Lower lobe of right lung (tissue), 2 donors: ENCODE data around the gene DOCK3. TPM values are rescaled to one million over a fixed set of nuclear protein-coding genes. Genes with fewer than 3 reads are reported as not detected.
A peak's percentile ranks its signal among the peaks of the same experiment; 100 is the strongest.
"Not testable (repeated sequence)": the region's sequence is repeated elsewhere in the genome, so short reads cannot be mapped to it uniquely, and the experiment has no call there.

ENCODE experiments used
- ATAC-seq, 2 donors: fragments of 200-7000 bp; cut with Tn5 transposase; one replicate each; pipeline ENCODE4 v1.9.1; 2020 to 2022; ENCODE audit warnings: mild to moderate bottlenecking in 2 of 2, moderate library complexity in 2 of 2
- DNase-seq: peaks from one replicate; pipeline ENCODE4 v3.0.0-alpha.2; 2020
- H3K27ac ChIP-seq: fragments of 200-600 bp; one replicate; pipeline ENCODE4 v1.8.0; 2022
- H3K27me3 ChIP-seq: fragments of 200-600 bp; one replicate; pipeline ENCODE4 v1.8.0; 2022; ENCODE audit warnings: low read depth
- H3K36me3 ChIP-seq: fragments of 200-600 bp; one replicate; pipeline ENCODE4 v1.8.0; 2022; ENCODE audit warnings: mild to moderate bottlenecking
- H3K4me1 ChIP-seq: fragments of 200-600 bp; one replicate; pipeline ENCODE4 v1.8.0; 2022
- H3K4me3 ChIP-seq: fragments of 200-600 bp; one replicate; pipeline ENCODE4 v1.8.0; 2022; ENCODE audit warnings: mild to moderate bottlenecking
- H3K9me3 ChIP-seq: fragments of 200-600 bp; one replicate; pipeline ENCODE4 v1.8.0; 2022
- intact Hi-C: fragments of 100-400 bp; cut with DNase I; formaldehyde crosslinking; loops from one replicate; pipeline ENCODE4 v1.11.0; 2022
- total RNA-seq: library from RNA; stranded (reverse); fragmentation: NEBNext Ultra II Directional; extraction: Animal tissue kit (Norgen Biotek cat#: 25700); gene quantifications from one replicate; pipeline ENCODE4 v1.2.1, GENCODE V29; 2021
- TF ChIP-seq, protein P1 (sequence below): fragments of 200-600 bp; IDR thresholded peaks from one replicate; pipeline ENCODE4 v1.8.0; 2022; ENCODE audit warnings: antibody characterized with exemption, mild to moderate bottlenecking
- donor health status: DM: no; HTN: yes; CAD: no; lungs with severe emphysema.

The DOCK3 gene
- total RNA-seq, 1 donor from 2014 or later, result 1.5 TPM

DNA sequence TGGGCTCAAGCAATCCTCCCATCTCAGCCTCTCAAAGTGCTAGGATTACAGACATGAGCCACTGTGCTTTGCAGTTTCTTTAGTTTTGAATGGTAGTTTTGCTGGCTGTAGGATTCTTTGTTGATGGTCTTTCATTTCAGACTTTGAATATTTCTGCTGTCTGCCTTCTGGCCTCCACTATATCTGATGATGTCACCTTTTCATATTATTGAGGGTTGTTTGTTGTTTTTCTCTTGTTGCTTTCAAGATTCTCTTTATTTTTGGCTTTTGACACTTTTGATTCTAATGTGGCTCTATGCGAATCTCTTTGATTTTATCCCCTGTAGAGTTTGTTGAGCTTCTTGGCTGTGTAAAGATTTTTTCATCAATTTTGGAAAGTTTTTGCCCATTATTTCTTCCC, 631.4 kb downstream of the DOCK3 start:
- Histone ChIP-seq H3K27ac (no peak overlapping the region), H3K9me3 (peaks cover 6% of the 10 kb centered on the region), H3K27me3 (no peaks in the 10 kb centered on the region), H3K4me3 (no peak overlapping the region), H3K4me1 (no peaks in the 10 kb centered on the region), H3K36me3 (no peaks in the 10 kb centered on the region)
- intact Hi-C loops, result no loop called here
- DNase-seq, result no peak
- no peak for ATAC-seq
- TF ChIP-seq, protein P1, sequence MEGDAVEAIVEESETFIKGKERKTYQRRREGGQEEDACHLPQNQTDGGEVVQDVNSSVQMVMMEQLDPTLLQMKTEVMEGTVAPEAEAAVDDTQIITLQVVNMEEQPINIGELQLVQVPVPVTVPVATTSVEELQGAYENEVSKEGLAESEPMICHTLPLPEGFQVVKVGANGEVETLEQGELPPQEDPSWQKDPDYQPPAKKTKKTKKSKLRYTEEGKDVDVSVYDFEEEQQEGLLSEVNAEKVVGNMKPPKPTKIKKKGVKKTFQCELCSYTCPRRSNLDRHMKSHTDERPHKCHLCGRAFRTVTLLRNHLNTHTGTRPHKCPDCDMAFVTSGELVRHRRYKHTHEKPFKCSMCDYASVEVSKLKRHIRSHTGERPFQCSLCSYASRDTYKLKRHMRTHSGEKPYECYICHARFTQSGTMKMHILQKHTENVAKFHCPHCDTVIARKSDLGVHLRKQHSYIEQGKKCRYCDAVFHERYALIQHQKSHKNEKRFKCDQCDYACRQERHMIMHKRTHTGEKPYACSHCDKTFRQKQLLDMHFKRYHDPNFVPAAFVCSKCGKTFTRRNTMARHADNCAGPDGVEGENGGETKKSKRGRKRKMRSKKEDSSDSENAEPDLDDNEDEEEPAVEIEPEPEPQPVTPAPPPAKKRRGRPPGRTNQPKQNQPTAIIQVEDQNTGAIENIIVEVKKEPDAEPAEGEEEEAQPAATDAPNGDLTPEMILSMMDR, result no peak

DNA sequence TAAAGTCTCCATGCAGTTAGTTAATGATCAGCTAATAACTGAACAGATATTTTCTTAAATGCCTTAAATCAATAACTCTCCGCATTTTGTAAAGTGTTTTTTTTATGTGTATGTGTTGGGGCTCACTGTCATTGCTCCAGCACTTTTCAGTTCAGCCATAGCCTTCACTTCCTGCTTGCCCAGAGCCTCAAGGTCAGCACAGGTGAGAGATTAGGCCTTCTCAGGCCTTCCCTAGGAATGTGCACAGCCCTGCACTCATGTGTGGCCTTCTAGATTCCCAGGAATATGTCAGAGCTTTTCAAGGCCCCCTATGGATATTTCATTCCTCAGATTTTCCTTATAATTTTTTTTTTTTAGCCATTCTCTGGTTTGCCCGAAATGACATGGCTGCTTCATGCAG, 632.7 kb downstream of the DOCK3 start:
- Histone ChIP-seq H3K4me1 (no peaks in the 10 kb centered on the region), H3K27me3 (no peaks in the 10 kb centered on the region), H3K27ac (no peak overlapping the region), H3K4me3 (no peak overlapping the region), H3K9me3 (no peaks in the 10 kb centered on the region), H3K36me3 (no peaks in the 10 kb centered on the region)
- ATAC-seq, result no peak
- intact Hi-C loops, result no loop called here
- TF ChIP-seq, protein P1, result no peak
- DNase-seq, result no peak

DNA sequence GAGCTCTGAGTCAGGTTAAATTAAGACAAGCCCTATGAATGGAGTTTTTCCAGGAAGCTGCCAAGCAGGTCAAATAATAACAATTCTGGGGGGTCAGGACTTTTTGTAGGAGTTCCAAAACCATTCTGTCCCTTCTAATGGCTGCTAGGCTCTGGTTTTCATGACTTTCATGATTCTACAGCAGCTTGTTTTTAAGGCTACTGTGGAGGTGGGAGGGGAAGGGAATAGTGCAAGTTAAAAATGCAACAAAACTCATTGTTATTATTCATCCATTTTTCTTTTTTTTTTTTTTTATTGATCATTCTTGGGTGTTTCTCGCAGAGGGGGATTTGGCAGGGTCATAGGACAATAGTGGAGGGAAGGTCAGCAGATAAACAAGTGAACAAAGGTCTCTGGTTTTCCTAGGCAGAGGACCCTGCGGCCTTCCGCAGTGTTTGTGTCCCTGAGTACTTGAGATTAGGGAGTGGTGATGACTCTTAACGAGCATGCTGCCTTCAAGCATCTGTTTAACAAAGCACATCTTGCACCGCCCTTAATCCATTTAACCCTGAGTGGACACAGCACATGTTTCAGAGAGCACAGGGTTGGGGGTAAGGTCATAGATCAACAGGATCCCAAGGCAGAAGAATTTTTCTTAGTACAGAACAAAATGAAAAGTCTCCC, 633.3 kb downstream of the DOCK3 start:
- H3K27me3 ChIP-seq, H3K27ac ChIP-seq, intact Hi-C loops, H3K4me1 ChIP-seq, ATAC-seq, H3K9me3 ChIP-seq, H3K4me3 ChIP-seq, DNase-seq, H3K36me3 ChIP-seq: not testable (repeated sequence)

DNA sequence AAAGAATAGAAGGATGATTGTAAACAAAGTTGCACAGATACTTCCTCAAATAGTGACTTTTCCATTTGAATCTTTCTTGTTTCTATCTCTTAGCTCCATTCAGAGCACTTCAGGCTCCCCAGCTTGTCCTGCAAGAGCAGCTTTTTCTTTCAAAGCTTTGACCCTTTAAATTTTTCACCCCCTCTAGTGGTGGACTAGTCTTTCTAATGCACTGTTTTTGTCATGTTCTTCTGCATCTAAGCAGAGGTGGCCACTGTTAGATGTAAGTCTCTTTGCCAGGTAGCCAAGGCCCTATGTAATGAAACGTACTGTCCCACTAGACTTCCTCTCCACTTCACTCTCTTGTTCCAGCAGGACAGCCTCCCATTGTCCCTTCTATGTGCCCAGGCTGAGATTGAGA, 636.3 kb downstream of the DOCK3 start:
- H3K36me3 ChIP-seq, result no peaks in the 10 kb centered on the region
- ATAC-seq, result no peak
- DNase-seq, result no peak
- no peaks in the 10 kb centered on the region for H3K9me3 ChIP-seq
- no peaks in the 10 kb centered on the region for H3K4me1 ChIP-seq
- no peak overlapping the region for H3K4me3 ChIP-seq
- no peak overlapping the region for H3K27ac ChIP-seq
- H3K27me3 ChIP-seq, result no peaks in the 10 kb centered on the region
- TF ChIP-seq, protein P1, result peak; percentile 19
- intact Hi-C loops, result no loop called here

DNA sequence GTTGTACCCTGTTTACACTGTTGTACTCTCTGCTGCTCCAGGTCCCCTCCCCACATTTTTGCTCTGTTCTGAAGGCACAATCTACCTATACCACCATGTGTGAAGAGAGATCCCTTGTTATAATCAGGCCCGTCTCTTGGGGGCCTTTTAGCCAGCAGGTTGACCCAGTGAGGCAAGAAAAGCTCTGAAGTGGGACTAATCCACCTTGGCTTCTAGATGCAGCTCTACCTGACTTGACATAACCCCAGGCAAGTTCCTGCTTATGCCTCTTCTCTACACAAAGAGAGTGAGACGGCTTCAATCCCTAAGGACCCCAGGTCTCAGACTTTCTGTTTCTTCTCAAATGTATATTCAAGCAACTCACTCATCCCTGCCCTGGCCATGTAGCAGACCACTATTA, 653.5 kb downstream of the DOCK3 start:
- DNase-seq (no peak), ATAC-seq (no peak)
- Histone ChIP-seq H3K27ac (no peak overlapping the region), H3K9me3 (no peaks in the 10 kb centered on the region), H3K4me1 (no peaks in the 10 kb centered on the region), H3K4me3 (no peak overlapping the region), H3K36me3 (no peaks in the 10 kb centered on the region), H3K27me3 (no peaks in the 10 kb centered on the region)
- intact Hi-C loops, result no loop called here
- TF ChIP-seq, protein P1, result no peak

DNA sequence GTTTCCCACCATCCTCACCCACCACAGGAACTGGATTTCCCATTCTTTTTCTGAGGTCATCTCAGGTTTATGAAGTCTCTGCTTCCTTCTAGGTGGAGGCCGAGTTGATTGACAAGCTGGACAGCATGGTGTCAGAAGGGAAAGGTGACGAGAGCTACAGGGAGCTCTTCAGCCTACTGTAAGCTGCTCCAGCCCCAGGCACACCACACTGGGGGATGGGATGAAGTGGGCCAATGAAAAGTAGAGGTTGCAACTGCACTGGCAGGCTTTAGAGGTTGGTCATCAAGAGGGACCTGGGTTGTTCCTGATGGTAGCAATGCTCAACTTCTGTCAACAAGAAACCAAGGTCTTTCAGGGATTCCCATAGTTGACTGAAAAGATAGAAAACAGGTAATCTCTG, 655.3 kb downstream of the DOCK3 start:
- no peak overlapping the region for H3K27ac ChIP-seq
- no peak overlapping the region for H3K4me3 ChIP-seq
- intact Hi-C loops, result no loop called here
- DNase-seq (no peak), ATAC-seq (no peak)
- no peaks in the 10 kb centered on the region for H3K4me1 ChIP-seq
- TF ChIP-seq, protein P1, result no peak
- H3K36me3 ChIP-seq, result no peaks in the 10 kb centered on the region
- no peaks in the 10 kb centered on the region for H3K27me3 ChIP-seq
- no peaks in the 10 kb centered on the region for H3K9me3 ChIP-seq
